ENCODE results near the gene YES1. TPM values are rescaled to one million over a fixed set of nuclear protein-coding genes. Genes with fewer than 3 reads are reported as not detected.

YES1 gene
- polyA plus RNA-seq, 1 donor (not counting 4 experiments of a cell fraction or from before 2014, with no cell fraction given), result 22.9 TPM

DNA sequence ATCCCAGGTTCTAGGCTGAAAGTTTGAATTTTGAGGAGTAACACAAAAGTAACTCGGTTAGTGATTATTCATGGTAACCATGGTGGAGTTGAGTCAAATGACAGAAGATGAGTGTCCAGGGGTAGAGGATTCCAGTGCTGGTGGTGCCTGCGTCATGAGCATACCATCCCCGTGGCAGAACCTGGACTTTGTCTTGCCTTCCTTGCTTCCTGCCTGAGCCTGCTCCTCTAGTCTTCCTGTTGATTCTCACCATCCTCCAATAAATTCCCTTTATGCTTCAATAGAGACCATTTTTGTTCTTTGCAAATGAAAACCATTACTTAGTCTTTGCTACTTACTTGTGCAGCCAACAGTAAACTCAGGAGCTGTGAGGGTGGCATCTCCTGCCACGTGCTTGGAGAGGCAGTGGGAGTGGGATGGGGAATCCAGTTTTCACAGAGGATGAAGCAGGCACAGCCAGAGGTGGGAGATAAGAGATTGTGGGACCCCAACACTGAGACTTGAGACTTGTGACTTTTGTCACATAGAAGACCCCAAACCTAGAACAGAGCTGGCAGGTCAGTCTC is 4.1 kb upstream of the YES1 start:
- H3K36me3 ChIP-seq (ENCODE audit: control insufficient read depth in 2 of 2, extremely low read depth in 1 of 2, insufficient read depth in 2 of 2, low read length in 2 of 2), result no peaks in the 10 kb centered on the region
- H3K27ac ChIP-seq (ENCODE audit: control insufficient read depth, insufficient read depth, low read length), result no peak overlapping the region
- no peaks in the 10 kb centered on the region for H3K9me3 ChIP-seq (ENCODE audit: control insufficient read depth, low read depth, low read length)
- H3K27me3 ChIP-seq (ENCODE audit: control insufficient read depth, extremely low read depth, insufficient read depth, low read length), result no peaks in the 10 kb centered on the region
- H2AFZ ChIP-seq (ENCODE audit: control insufficient read depth, low read length), result no peak overlapping the region
- no peaks in the 10 kb centered on the region for H4K20me1 ChIP-seq (ENCODE audit: control insufficient read depth, extremely low read depth, insufficient read depth, low read length)
- DNase-seq (ENCODE audit: low read depth, low spot score), result no peak
- H3K9ac ChIP-seq (ENCODE audit: control insufficient read depth, extremely low read depth, insufficient read depth, low read length), result no peak overlapping the region
- H3K9me1 ChIP-seq (ENCODE audit: control insufficient read depth, extremely low read depth, insufficient read depth, low read length), result no peaks in the 10 kb centered on the region
- peaks cover 3% of the 10 kb centered on the region for H3K4me1 ChIP-seq (ENCODE audit: control insufficient read depth, extremely low read depth, insufficient read depth, low read length)
- no peak overlapping the region for H3K4me3 ChIP-seq (ENCODE audit: control insufficient read depth in 2 of 3, extremely low read depth in 1 of 3, insufficient read depth in 2 of 3, low read depth in 1 of 3, low read length in 3 of 3)
- no peak for FAIRE-seq
- TF ChIP-seq, protein P1, sequence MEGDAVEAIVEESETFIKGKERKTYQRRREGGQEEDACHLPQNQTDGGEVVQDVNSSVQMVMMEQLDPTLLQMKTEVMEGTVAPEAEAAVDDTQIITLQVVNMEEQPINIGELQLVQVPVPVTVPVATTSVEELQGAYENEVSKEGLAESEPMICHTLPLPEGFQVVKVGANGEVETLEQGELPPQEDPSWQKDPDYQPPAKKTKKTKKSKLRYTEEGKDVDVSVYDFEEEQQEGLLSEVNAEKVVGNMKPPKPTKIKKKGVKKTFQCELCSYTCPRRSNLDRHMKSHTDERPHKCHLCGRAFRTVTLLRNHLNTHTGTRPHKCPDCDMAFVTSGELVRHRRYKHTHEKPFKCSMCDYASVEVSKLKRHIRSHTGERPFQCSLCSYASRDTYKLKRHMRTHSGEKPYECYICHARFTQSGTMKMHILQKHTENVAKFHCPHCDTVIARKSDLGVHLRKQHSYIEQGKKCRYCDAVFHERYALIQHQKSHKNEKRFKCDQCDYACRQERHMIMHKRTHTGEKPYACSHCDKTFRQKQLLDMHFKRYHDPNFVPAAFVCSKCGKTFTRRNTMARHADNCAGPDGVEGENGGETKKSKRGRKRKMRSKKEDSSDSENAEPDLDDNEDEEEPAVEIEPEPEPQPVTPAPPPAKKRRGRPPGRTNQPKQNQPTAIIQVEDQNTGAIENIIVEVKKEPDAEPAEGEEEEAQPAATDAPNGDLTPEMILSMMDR (optimal IDR thresholded peaks at IDR 0.05 in 1 of 3, IDR thresholded peaks at IDR 0.05 in 1 of 3, conservative IDR thresholded peaks at IDR 0.05 in 1 of 3; ENCODE audit: extremely low read depth in 1 of 3, insufficient read depth in 2 of 3, low read length in 3 of 3), result no peak
- no peak for TF ChIP-seq EZH2 (IDR thresholded peaks at IDR 0.05; ENCODE audit: low read length)
- dilution Hi-C loops (cut with MboI; ENCODE audit: extremely low pct_ligation_motif_present, low sequenced_read_pairs), result no loop called here
- H3K4me2 ChIP-seq (ENCODE audit: control insufficient read depth, extremely low read depth, insufficient read depth, low read depth, low read length), result no peak overlapping the region
- H3K79me2 ChIP-seq (ENCODE audit: control insufficient read depth, insufficient read depth, low read length), result peaks cover 6% of the 10 kb centered on the region

DNA sequence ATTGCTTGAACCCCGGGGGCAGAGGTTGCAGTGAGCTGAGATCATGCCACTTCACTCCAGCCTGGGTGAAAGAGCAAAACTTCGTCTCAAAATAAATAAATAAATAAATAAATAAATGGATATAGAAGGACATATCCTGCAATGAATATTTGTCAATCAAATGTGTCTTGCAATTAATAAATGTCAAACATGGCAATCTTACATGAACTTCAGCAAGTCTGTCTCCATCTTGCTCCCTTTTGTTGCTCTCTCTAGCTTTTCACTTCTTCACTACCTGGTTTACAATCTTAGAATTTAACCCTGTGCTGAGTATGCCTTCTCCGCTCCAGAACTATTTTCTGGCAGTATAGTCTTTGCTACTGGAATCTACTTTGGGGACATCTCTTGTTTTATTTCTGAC is 3.3 kb upstream of the YES1 start:
- Histone ChIP-seq H3K36me3 (ENCODE audit: control insufficient read depth in 2 of 2, extremely low read depth in 1 of 2, insufficient read depth in 2 of 2, low read length in 2 of 2) (no peaks in the 10 kb centered on the region), H3K79me2 (ENCODE audit: control insufficient read depth, insufficient read depth, low read length) (peaks cover 14% of the 10 kb centered on the region), H3K4me1 (ENCODE audit: control insufficient read depth, extremely low read depth, insufficient read depth, low read length) (peaks cover 3% of the 10 kb centered on the region), H2AFZ (ENCODE audit: control insufficient read depth, low read length) (no peak overlapping the region), H3K9ac (ENCODE audit: control insufficient read depth, extremely low read depth, insufficient read depth, low read length) (no peak overlapping the region), H3K9me1 (ENCODE audit: control insufficient read depth, extremely low read depth, insufficient read depth, low read length) (no peaks in the 10 kb centered on the region), H3K27ac (ENCODE audit: control insufficient read depth, insufficient read depth, low read length) (no peak overlapping the region), H3K4me3 (ENCODE audit: control insufficient read depth in 2 of 3, extremely low read depth in 1 of 3, insufficient read depth in 2 of 3, low read depth in 1 of 3, low read length in 3 of 3) (no peak overlapping the region), H4K20me1 (ENCODE audit: control insufficient read depth, extremely low read depth, insufficient read depth, low read length) (no peaks in the 10 kb centered on the region), H3K27me3 (ENCODE audit: control insufficient read depth, extremely low read depth, insufficient read depth, low read length) (no peaks in the 10 kb centered on the region), H3K9me3 (ENCODE audit: control insufficient read depth, low read depth, low read length) (no peaks in the 10 kb centered on the region), H3K4me2 (ENCODE audit: control insufficient read depth, extremely low read depth, insufficient read depth, low read depth, low read length) (no peak overlapping the region)
- TF ChIP-seq EZH2 (IDR thresholded peaks at IDR 0.05; ENCODE audit: low read length), result no peak
- TF ChIP-seq, protein P1 (optimal IDR thresholded peaks at IDR 0.05 in 1 of 3, IDR thresholded peaks at IDR 0.05 in 1 of 3, conservative IDR thresholded peaks at IDR 0.05 in 1 of 3; ENCODE audit: extremely low read depth in 1 of 3, insufficient read depth in 2 of 3, low read length in 3 of 3), result no peak
- dilution Hi-C loops (cut with MboI; ENCODE audit: extremely low pct_ligation_motif_present, low sequenced_read_pairs), result no loop called here
- no peak for DNase-seq (ENCODE audit: low read depth, low spot score)
- no peak for FAIRE-seq

Measured in keratinocyte (primary cell).